NCI-H146 (cell line): ENCODE results near the gene SPDL1.

Experiments
- DNase-seq: peaks from one replicate; lab custom pipeline; 2025; lab: John Stamatoyannopoulos, UW

SPDL1 gene

DNA sequence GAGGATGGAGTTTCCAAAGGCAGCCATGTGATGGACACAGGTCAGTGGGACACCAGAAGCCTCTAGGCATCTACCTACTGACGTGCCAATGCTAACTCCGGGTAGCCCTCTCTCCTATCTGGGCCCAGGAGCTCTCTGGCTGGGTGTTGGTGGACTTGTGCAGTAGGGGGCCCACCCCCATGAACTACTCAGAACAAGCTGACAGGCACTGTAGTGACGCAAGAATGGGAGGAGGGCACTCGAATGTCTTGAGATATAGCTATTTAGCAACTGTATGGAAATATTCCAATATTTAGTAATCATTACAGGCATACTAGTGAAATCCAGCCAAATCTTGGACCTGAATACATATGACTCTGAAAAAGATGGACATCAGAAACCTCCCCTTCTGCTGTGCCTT lies 47.8 kb downstream of the SPDL1 start:
- DNase-seq = no peak

DNA sequence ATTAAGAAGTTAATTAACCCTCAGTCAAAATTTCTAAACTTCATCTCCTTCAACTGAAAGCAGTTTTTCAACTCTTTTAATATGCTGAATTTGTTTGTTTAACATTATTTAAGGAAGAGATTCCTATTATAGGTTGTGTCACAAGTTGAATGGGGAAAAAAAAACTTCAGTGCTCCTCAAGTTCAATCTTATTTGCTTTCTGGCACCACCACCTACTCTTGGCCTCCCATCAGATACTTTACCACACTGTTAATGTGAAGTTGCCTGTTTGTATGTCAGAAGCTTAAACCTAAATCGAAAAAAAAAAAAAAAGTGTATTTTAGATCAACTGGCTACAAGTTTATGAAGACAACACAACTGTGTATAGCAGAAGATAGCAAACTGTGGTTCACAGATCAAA lies 49.4 kb downstream of the SPDL1 start:
- DNase-seq = no peak

DNA sequence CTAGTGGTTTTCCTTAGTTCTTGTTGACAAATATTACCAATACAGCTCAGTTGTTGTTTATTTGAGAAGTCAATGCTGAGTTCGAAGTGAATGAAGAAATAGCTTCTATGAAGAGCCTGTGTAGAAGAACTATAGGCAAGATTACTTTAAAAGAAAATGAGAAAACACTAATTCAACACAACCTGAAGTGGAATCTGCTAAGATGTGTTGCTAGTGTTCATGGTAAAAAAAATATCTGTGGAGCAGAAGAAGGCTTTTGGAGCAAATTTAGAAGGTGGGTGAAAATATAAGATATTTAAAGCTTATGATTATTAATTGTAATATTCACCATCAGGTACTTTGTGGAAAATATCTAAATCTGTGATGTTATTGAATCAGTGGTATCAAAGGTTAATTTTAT lies 51.0 kb downstream of the SPDL1 start:
- DNase-seq = no peak

DNA sequence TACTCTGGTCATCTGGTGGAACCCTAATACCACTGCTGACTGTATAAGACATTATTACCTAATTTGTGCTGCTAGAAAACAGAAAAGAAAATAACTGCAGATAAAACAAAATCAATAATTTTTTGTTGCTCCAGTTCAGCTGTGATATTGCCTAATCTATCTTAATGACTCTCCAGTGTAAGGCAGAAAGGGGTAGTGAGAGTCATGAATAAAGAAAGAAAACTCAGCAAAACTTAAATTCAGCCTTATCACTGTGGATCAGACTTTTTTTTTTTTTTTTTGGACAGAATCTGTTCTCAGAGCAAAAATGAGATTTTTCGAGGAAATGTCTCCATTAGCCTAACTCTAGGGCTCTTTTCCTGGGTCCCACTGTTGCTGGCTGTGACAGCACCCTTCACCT lies 52.4 kb downstream of the SPDL1 start:
- DNase-seq = no peak

DNA sequence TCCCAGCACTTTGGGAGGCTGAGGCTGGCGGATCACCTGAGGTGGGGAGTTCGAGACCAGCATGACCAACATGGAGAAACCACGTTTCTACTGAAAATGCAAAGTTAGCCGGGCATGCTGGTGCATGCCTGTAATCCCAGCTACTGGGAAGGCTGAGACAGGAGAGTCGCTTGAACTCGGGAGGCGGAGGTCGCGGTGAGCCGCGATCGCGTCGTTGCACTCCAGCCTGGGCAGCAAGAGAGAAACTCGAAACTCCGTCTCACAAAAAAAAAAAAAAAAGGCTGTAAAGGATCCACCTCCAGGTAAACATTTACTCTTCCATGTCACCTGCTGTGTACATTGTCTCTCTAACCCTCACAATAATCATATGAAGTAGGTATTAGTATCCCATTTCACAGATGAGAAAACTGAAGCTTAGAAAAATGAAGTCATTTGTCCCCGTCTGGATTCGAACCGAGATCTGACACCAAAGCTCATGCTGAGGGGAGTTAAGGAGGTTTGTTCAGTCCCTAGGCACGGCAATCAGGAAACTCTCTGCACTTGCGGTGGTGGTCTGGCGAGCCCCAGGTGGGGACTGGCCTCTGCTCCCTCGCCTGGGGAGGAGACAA lies 53.0 kb downstream of the SPDL1 start:
- peak; percentile 2 for DNase-seq

DNA sequence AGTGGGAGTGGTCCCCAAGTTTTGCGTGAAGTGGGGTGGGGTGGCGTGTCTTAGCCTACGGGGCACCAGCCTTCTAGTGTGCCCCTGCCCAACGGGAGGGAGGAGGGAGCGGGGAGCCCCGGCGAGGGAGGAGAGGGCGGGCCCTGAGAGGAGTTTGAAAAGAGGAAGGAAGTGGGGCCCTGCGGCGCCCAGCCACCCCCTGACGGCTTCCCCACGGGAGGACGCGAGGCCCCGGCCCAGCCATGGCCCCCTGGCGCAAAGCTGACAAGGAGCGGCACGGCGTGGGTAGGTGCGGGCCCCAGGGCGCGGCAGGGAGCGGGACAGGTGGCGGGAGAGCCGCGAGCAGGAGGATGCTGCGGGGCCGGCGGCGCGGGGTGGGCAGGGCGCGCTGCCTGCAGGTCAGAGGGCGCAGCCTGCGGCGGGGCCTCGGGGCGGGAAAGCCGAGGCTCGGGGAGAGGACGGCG lies 53.5 kb downstream of the SPDL1 start, which contains the start of gene DOCK2:
TSS of gene DOCK2 (plus strand) at position 191 of the 464 bp plus-strand sequence. CDS start at position 243, 52 bp downstream.
- peak; percentile 1 for DNase-seq

DNA sequence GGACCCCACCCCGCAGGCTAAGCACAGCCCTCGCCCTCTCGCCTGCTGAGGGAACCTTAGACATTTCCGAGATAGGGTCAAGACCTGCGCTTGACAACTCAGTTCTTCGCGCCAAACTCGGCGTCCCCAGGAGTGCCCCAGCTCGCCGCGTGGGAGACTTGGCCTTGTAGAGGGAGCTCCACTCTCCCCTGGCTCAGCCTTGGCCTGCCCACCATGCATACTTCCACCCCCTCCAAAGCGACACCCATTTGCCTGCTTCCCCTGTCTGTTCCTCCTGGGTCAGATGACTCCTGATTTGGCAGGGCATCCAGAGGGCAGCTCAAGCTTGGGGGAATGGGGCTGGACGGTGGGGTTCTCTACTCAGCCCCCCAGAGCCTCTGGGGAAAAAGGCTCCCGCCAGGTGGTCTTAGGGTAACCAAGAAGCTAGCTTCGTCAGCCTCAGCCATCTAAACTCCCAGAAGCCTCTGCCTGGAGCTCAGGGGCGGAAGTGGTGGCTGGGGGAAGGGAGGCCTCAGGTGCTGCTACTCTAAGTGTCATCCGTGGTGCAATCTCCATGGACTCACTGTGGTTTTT lies 54.1 kb downstream of the SPDL1 start:
- DNase-seq = no peak

DNA sequence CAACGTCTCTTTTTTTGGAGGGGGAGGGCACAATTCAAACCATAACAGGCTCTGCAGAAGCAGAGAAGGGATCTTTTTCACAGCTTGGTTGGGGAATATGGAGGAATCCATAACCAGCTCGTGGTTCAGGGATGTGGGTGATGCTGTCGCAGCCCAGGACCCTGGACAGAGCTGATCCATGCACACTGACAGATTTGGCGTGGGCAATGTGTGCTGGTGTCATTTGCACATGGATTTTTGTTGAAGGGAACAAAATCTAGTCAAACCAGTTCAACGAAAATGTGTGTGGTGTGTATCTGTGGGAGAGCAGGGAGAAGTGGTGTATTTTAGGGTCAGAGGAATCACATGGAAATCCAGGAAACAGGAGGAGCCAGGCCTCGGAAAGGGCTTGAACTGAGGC lies 57.7 kb downstream of the SPDL1 start:
- no peak for DNase-seq

DNA sequence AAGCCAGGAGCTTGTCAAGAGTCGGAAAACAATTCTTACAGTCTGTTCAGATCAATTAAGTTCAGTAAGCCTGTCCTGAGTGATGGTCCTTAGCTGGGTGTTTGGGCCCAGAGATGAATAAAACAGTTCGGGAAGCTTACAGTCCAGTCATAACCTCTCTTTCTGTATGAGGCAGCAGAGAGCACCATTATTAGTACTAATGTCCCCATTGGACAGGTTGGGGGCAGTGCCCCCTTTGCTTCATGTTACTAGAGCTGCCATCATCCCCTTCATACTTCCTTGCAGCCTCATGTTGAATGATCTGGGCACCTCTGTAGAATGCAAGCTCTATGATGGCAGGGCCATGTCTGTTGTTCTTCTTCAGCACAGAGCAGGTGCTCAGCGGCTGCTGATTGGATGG lies 63.3 kb downstream of the SPDL1 start:
- DNase-seq = no peak

DNA sequence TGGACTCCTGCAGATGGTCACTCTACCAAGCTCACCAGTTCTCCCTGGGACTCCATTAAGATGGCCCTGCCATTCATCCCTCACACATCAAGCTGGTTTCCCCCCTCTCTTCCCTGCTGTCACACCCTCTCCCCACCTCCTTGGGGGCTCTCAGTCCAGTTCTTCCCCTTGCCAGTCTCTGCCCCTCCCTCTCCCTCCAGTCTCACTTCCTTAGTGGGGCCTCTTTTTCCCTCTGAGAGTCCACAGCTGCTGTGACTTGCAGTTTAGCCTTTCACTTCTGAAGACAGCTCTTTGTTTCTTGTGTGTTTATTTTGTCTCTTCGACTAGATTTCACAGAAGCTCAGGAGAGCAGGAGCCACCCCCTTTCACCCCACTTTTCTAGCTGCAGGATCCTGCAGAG lies 64.0 kb downstream of the SPDL1 start:
- DNase-seq = no peak

DNA sequence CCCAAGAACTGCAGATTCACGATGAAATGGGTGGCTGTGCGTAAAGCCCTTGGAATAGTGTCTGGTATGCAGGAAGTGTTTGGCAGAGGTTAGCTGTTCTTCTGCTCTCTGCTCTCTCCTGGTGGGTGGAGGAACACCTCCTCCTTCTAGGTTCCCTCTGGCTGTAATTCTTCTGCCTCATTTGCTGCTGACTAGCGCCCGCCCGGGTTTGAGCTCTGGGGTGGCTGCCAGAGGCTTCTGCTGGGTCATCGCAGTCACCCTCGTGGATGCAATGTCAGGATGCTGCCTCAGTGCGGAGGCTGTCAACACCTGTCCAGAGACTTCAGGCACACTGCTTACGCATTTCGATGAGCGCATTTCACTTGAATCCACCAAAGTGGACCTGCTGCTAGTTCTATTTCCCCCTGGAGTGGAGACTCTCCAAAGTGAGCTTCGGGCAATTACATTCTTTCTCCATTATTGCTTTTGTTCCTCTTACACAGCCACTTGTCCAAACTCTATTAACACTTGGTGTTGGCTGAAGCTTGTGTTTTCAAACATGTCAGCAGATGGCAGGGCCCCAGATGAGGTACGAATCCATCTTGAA lies 65.2 kb downstream of the SPDL1 start:
- no peak for DNase-seq

DNA sequence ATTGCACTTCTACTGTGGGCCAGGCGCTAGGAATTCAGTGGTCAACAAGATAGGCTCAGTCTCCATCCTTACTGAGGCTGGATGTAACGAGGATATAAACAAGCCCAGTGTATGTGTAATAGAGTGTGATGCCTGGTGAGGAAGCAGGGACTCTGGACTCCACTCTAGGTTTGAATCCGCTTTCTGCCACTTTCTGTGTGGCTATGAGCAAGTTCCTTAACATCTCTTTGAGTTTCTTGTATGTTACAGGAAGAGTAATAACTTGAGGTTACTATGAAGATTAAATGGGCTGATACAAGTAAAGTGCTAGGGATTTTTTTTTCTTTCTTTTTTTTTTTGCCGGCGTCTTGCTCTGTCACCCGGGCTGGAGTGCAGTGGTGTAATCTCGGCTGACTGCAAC lies 65.9 kb downstream of the SPDL1 start:
- no peak for DNase-seq

DNA sequence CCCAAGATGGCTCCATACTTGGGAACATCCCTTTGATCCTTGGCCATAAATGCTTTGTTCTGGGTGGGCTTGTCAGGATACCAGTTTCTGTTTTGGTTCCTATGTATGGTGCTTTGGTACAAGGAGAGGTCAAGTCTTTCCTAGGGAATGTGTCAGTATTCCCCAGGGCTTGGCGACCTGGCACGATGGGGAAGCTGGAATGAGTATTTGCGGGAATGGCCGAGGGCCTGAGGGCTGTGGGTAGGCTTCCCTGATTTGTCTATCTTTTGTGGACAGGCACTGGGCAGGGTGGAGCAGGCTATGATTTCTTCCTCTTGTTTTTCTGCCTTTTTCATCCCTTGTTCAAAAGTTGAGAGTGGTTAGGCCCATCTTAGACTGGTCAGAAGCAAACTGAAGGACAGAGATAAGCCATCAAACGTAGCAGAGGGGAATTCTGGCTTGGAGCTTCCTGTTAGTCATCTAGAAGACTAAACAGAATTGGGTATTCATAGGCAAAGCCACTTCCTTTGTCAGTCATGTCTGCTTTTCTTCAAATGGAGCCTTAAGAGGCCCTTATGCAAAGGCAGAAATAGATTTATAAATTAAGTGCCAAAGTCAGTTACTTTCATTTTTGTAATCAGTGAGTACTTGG lies 67.2 kb downstream of the SPDL1 start:
- DNase-seq = no peak

DNA sequence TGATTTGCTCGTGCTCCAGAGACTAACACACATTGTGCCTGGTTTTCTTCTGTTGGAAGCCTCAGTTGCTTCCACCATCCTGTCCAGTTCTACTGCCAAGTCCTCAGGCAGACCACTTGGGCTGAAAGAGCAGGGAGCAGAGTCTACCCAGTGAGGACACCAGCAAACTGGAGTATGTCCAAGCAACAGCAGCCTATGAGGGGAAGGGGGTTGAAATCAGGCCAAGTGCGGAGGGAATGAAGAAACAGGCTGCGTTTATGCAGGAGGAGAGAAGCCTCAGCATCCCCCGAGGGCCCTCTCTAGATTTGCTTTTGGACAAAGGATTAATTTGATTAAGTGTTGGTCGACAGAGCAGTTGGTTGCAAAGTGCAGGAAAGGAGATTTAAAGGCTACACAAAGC lies 68.0 kb downstream of the SPDL1 start:
- no peak for DNase-seq

DNA sequence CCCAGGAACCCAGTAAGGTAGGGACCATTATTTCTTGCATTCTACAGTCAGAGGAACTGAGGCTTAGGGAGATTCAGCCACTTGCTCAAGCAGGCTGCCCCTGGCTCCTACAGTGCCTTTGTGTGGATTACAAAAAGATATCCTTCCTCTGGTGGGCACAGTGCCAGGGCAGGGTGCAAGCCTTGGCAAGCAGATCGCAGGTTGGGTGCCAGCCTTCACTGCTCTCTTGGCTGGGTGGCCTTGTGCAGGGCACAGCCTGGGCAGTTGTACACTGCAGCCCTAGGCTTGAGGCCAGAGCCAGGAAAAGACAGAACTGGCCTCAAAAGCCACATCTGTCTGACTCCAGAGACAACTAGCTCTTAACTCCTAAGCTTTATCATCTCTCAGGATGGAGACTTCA lies 68.5 kb downstream of the SPDL1 start:
- DNase-seq = no peak

DNA sequence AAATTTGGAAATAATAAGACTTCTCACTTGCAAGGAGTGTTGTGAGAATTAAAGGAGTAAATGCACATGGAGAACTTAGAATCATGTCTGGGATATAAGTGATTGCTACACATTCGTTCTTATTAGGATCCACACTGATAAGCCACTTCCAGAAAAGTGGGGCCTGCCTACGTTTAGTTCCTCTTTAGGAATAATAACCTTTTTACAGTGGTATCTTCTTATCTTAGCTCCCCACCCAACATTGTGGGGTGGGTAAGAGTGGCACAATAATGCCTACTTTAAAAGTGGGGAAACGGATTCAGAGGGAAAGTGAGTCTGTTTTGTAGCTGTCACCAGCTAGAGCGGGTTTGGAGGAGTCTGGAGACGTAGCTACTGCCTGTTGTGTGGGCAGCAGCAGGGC lies 69.5 kb downstream of the SPDL1 start:
- no peak for DNase-seq
